Stimulated activated naive CD8-positive, alpha-beta T cell treated with anti-CD3 and anti-CD28 coated beads, Interleukin-15, Interleukin-2, amounts not matched to agents 100 U/mL and 50 U/mL, for 24 hours (primary cell): ENCODE measurements around the gene TTBK1.
"Not testable (repeated sequence)": the region's sequence is repeated elsewhere in the genome, so short reads cannot be mapped to it uniquely, and the experiment has no call there.

Experiments used
- ATAC-seq: fragments of 150-1000 bp; cut with Tn5 transposase; one replicate; pipeline ENCODE4 v1.10.0; 2021
- DNase-seq: peaks from one replicate; pipeline ENCODE4 v3.0.0; 2021

TTBK1 gene

DNA sequence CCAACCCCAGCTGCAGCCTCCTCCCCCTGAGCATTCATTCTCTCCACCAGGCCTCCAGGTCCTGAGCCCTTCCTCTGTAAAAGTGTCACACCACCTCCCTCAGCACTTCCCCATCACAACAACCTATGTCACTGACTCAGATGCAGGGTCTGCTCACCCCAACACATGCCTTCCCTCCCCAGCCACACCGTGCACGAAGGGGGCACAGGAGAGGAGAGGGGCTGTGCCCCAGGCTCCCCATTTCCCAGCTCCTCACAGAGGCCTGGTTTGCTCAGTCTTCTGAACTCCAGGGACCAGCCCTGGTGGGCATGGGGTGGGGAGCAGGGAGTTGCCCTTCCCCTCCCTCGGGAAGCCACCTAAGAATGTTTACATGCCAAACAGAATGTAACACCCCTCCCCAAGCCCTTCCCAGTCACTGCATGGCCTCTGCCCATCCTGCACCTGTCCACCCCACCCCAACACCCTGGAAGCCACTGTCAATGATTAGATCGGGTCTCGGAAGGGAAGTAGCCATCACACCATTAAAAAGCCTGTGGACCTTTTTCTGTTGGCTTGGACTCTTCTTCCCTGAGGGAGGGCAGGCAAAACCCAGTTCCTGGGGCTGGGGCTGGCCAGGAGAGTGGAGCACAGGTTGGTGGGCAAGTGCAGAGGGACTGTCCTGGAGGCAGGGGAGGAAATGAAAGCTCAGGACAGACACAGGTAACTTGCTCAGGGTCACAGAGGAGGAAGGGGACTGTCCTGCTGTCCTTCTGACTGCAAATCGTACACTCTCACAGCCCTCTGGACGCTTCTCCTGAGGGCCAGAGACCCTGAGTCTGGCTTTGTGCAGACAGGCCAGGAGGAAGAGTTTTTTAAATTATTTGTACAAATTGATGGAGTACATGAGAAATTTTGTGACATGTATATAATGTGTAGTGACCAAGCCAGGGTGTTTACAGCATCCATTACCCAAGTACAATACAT is 44.7 kb downstream of the TTBK1 start:
- no peak for ATAC-seq

GRCh38 chr6:43290339-43290904 is 47.1 kb downstream of the TTBK1 start:
- no peak for ATAC-seq

More for the DNA sequence above, 44.7 kb downstream of the TTBK1 start:
- no peak for DNase-seq

DNA sequence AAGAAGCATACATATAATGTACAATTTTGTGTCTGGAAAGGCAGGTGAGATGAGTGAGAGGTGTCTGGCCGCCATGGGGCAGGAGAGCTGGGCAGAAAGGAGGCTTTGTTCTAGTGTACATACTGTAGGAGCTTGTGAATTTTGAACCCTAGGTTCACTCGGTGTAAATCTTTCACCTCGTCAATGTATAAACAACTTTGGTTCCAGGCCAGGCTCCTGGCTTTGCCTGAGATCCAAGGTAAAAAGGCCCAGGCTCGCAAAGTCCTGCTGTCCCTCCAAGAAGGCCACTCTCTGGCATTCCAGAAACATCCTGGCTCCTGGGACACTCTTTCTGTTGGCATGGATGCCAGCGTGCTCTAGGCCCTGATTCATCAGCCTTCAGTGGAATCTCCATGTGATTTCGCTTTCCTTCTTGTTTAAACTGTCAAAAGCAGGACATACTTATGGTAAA is 47.6 kb downstream of the TTBK1 start:
- no peak for DNase-seq
- ATAC-seq = no peak

More at GRCh38 chr6:43290339-43290904, 47.1 kb downstream of the TTBK1 start:
- DNase-seq = no peak

- DNase-seq = no peak
- no peak for ATAC-seq
Observed at GRCh38 chr6:43291708-43292107, 48.4 kb downstream of the TTBK1 start.

GRCh38 chr6:43292341-43292740 is 49.1 kb downstream of the TTBK1 start:
- no peak for ATAC-seq
- DNase-seq = no peak

DNA sequence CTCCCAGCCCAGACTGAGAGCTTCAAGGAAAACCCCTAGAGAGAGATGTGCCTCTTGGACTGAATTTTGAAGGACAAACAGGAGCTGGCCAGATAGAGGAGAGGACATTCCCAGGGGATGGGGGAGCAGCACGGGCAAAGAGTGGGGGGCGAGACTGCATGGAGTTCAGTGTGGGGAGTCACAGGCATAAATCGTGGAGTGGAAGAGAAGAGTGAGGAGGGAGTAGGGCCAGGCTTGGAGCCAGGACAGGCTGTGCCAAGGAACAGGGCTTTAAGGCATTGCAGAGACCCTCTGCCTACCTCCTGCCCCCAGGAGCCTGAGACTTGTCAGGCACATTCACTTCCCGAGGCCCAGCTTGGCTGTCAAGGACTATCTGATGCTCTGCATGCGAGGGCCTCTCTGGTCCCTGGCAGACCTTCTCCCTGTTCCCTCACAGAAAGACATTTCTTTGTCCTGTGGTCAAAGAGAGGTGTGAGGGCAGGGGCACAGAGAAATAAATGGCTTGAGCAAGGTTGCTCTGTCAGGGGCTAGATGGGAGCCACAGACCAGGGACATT is 49.6 kb downstream of the TTBK1 start:
- DNase-seq (no peak), ATAC-seq (no peak)

DNA sequence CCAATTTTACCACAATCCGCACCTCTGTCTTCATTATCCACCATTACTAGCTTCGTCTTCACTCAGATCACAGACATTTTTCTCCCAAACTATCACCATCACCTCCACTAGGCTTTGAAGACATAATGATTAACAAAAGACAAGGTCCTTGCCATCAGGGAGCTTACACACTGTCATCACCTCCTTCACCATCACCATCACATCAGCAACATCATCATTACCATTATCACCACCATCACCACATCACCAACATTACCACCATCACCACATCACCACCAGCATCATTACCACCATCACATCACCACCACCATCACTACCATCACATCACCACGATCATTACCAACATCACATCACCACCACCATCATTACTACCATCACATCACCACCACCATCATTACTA is 50.4 kb downstream of the TTBK1 start:
- DNase-seq (no peak), ATAC-seq (no peak)

DNA sequence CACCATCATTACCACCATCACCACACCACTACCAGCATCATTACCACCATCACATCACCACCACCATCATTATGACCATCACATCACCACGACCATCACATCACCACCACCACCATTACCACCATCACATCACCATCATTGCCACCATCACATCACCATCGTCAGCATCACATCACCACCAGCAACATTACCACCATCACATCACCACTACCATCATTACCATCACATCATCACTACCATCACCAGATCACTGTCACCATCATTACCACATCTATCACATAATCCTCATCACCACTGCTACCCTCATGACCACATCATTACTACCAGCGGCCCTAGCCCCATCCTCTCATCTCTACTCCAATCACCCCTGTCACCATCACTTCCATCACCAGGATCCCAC is 51.3 kb downstream of the TTBK1 start:
- DNase-seq (no peak), ATAC-seq (no peak)

DNA sequence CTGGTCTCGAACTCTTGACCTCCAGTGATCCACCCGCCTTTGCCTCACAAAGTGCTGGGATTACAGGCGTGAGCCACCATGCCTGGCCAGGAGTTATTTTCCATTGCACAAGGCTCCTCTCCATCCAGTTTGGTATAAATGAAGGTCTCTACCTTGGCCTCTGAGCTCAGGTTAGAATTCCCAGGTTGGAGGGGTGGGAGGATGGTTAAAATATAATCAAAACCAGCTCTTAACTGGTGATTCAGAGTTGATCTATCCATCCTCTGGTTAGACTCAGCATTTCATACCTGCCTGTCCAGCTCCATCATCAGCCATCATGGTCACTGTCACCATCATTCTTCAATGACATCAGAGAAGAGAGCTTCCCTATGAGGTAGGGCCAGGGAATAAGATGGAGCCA is 52.2 kb downstream of the TTBK1 start:
- DNase-seq (no peak), ATAC-seq (no peak)

GRCh38 chr6:43296780-43297497 is 53.7 kb downstream of the TTBK1 start:
- DNase-seq = no peak
- no peak for ATAC-seq

DNA sequence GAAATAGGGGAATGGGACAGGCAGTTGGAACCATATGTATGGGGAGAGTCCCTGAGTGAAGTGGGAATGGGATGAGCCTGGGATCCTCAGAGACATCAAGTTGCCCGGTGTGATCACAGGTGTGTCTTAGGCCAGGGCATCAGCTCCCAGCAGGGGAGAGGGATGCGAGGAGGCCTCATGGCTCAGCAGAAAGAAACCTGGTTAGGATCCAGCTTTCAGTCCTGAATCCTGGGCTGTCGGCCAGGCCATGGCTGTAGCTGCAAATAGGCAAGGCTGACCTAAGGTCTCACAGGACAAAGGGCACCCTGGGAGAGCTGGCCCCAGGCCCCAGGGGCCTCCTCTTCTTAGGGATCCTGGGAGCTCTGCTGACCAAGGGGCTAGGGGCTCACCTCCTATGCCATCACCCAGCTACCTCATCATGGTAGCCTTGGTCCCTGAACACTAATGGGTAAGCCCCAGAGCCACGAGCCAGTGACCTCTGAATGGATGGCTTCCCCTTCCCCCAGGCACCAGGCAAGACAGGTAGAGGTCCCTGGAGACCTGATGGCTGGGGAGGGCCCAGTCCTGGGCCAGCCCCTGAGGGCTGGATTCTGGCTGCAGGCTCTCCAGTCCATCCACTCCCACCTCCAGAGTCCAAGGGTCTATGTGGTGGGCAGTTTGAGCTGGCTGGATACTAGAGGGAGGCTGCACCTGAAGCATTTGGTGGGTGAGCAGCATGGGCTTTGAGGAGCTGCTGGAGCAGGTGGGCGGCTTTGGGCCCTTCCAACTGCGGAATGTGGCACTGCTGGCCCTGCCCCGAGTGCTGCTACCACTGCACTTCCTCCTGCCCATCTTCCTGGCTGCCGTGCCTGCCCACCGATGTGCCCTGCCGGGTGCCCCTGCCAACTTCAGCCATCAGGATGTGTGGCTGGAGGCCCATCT is 54.6 kb downstream of the TTBK1 start, which contains the start of gene SLC22A7:
SLC22A7 (plus strand) TSS at position 617 of the 921 bp plus-strand sequence; CDS start at position 716, 99 bp downstream.
- no peak for DNase-seq
- no peak for ATAC-seq

GRCh38 chr6:43298565-43299337 is 55.5 kb downstream of the TTBK1 start:
- DNase-seq (no peak), ATAC-seq (no peak)

DNA sequence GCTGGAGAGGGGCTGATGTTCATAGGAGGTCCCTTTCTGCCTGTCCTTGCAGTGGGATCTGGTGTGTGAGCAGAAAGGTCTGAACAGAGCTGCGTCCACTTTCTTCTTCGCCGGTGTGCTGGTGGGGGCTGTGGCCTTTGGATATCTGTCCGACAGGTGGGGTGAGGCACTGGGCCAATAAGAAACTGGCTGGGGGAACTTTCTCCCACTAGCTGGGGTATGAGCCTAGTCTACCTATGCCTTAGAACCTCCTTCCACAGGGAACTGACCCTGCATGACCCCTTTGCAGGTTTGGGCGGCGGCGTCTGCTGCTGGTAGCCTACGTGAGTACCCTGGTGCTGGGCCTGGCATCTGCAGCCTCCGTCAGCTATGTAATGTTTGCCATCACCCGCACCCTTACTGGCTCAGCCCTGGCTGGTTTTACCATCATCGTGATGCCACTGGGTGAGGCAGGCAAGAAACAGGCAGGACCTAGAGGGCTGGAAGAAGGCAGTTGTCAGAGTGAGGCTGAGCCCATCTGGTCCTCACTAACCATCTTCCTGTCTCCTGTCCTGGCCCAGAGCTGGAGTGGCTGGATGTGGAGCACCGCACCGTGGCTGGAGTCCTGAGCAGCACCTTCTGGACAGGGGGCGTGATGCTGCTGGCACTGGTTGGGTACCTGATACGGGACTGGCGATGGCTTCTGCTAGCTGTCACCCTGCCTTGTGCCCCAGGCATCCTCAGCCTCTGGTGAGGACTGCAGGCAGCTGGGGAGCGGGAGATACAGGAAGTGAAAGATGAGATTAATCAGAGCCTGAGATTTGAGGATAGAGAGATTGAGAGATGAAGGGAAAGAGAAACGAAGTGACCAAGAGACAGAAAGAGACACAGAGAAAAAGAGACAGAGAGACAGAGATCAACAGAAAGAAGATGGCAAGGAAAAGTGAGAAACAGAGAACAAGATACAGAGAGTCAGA is 56.3 kb downstream of the TTBK1 start:
- ATAC-seq = no peak
- no peak for DNase-seq

GRCh38 chr6:43301081-43301870 is 58.0 kb downstream of the TTBK1 start:
- no peak for ATAC-seq
- DNase-seq = no peak

- no peak for ATAC-seq
- no peak for DNase-seq
Observed at GRCh38 chr6:43302126-43302525, 58.8 kb downstream of the TTBK1 start.

- not testable (repeated sequence) for ATAC-seq, DNase-seq
Observed at GRCh38 chr6:43303006-43303405, 59.7 kb downstream of the TTBK1 start.

- no peak for DNase-seq
- ATAC-seq = no peak
Observed at GRCh38 chr6:43303751-43304331, 60.6 kb downstream of the TTBK1 start.

DNA sequence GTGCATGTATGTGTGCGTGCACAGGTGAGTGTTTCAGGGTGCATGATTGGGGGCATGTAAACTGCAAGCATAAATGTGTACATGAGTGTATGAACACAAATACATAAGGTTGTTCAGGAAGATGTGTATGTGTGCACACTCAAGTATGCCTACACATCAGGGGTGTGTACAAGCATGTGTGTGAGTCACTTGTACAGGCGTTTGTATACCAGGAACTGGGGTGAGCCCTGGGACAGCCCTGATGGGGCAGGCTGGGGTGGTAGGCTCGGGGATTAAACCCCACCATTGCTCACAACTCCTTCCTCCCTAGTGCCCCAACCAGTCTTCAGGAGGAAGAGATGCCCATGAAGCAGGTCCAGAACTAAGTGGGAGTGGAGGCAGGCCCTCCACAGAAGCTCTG is 61.1 kb downstream of the TTBK1 start:
- ATAC-seq = no peak
- no peak for DNase-seq
